GM23248 (cell line): ENCODE results near the gene GABBR2. TPM values are rescaled to one million over a fixed set of nuclear protein-coding genes. Genes with fewer than 3 reads are reported as not detected.

Source experiments
- DNase-seq: peaks from one replicate; pipeline ENCODE4 v3.0.0-alpha.2; 2015
- H2AFZ ChIP-seq: fragments of 200-600 bp; sonication (generic); 2 replicates; pipeline ENCODE4 v1.6.1; 2016; ENCODE audit warnings: antibody characterized with exemption
- H3F3A ChIP-seq: fragments of 200-600 bp; sonication (generic); 2 replicates; pipeline ENCODE4 v1.6.1; 2016; ENCODE audit warnings: mild to moderate bottlenecking, antibody characterized with exemption, mixed run types; ENCODE audit not compliant: insufficient read depth
- H3K27ac ChIP-seq: fragments of 200-600 bp; sonication (generic); 2 replicates; pipeline ENCODE4 v1.5.1; 2016; ENCODE audit warnings: mild to moderate bottlenecking
- H3K27me3 ChIP-seq: fragments of 200-600 bp; sonication (generic); replicated peaks from 2 replicates; pipeline ENCODE4 v1.6.1; 2016; ENCODE audit warnings: mild to moderate bottlenecking; ENCODE audit not compliant: insufficient read depth
- H3K36me3 ChIP-seq: fragments of 200-600 bp; sonication (generic); 2 replicates; pipeline ENCODE4 v1.6.1; 2016; ENCODE audit warnings: low read depth, mild to moderate bottlenecking
- H3K4me1 ChIP-seq: fragments of 200-600 bp; sonication (generic); 2 replicates; pipeline ENCODE4 v1.6.1; 2016; ENCODE audit warnings: mild to moderate bottlenecking; ENCODE audit not compliant: insufficient read depth
- H3K4me2 ChIP-seq: fragments of 200-600 bp; sonication (generic); one replicate; pipeline ENCODE4 v1.6.1; 2016; ENCODE audit warnings: mild to moderate bottlenecking; ENCODE audit not compliant: unreplicated experiment
- H3K4me3 ChIP-seq: fragments of 200-600 bp; sonication (generic); 2 replicates; pipeline ENCODE4 v1.5.1; 2016; ENCODE audit warnings: mild to moderate bottlenecking
- H3K79me2 ChIP-seq: fragments of 200-600 bp; sonication (generic); 2 replicates; pipeline ENCODE4 v1.6.1; 2016; ENCODE audit warnings: mild to moderate bottlenecking; ENCODE audit not compliant: insufficient read depth
- H3K9ac ChIP-seq: fragments of 200-600 bp; sonication (generic); 2 replicates; pipeline ENCODE4 v1.6.1; 2016; ENCODE audit warnings: mild to moderate bottlenecking
- H3K9me2 ChIP-seq: fragments of 200-600 bp; sonication (generic); 2 replicates; pipeline ENCODE4 v1.6.1; 2016; ENCODE audit warnings: mixed run types, mild to moderate bottlenecking, moderate library complexity; ENCODE audit not compliant: insufficient read depth
- H3K9me3 ChIP-seq: fragments of 200-600 bp; sonication (generic); one replicate; pipeline ENCODE4 v1.6.1; 2017; ENCODE audit warnings: low read depth
- H4K20me1 ChIP-seq: fragments of 200-600 bp; sonication (generic); 2 replicates; pipeline ENCODE4 v1.6.0; 2016; ENCODE audit not compliant: insufficient read depth
- EZH2 ChIP-seq: fragments of 200-600 bp; sonication (generic); IDR thresholded peaks from 2 replicates; pipeline ENCODE4 v1.6.1; 2018; ENCODE audit warnings: antibody characterized with exemption, mild to moderate bottlenecking; ENCODE audit not compliant: insufficient read depth, poor library complexity, severe bottlenecking
- EZH2phosphoT487 ChIP-seq: fragments of 200-600 bp; sonication (generic); IDR thresholded peaks from 2 replicates; pipeline ENCODE4 v1.6.1; 2018; ENCODE audit warnings: antibody characterized with exemption, moderate library complexity, mild to moderate bottlenecking, low read depth; ENCODE audit not compliant: insufficient read depth
- WGBS, 2 experiments: methylation state at CpG; one replicate each; pipeline ENCODE4 v1.1.6; 2015 to 2017; ENCODE audit warnings: low lambda C conversion rate in 2 of 2, low coverage in 1 of 2; ENCODE audit errors: missing lambda C conversion rate in 2 of 2; 5-methylcytosine and 5-hydroxymethylcytosine counted together
- in situ Hi-C: fragments of 300-500 bp; cut with MboI; formaldehyde crosslinking; loops from 2 replicates; pipeline ENCODE4 v1.15.0; 2020
- polyA plus RNA-seq: library from polyadenylated mRNA; unstranded; fragments of >200 nt; fragmentation: Nextera tagmentation; extraction: Ambion mirVana; gene quantifications from 2 replicates; pipeline ENCODE4 v1.2.1, GENCODE V29; 2016
- total RNA-seq: library from RNA; depleted of rRNA; stranded (reverse); fragments of >200 nt; shearing (Covaris generic); gene quantifications from 2 replicates; pipeline ENCODE4 v1.2.3, GENCODE V29; 2014

Gene GABBR2
- total and polyA plus RNA-seq, 2 experiments from 2014 or later: 7.5 to 13.4 TPM

- H3K4me3 ChIP-seq: no peak overlapping the region
- H3K9ac ChIP-seq: no peak overlapping the region
- H3K9me3 ChIP-seq: no peaks in the 10 kb centered on the region
- no peaks in the 10 kb centered on the region for H3F3A ChIP-seq
- in situ Hi-C loops: no loop called here
- no peak overlapping the region for H3K27ac ChIP-seq
- no peaks in the 10 kb centered on the region for H3K4me1 ChIP-seq
- 81 to 83% methylated on average over 2 of the region's 2 CpGs for WGBS, 2 experiments
- H3K79me2 ChIP-seq: no peaks in the 10 kb centered on the region
- H3K4me2 ChIP-seq: no peak overlapping the region
- no peak for TF ChIP-seq EZH2
- TF ChIP-seq EZH2phosphoT487: no peak
- DNase-seq: no peak
- H3K9me2 ChIP-seq: no peaks in the 10 kb centered on the region
- H3K27me3 ChIP-seq: no peaks in the 10 kb centered on the region
- no peak overlapping the region for H2AFZ ChIP-seq
- H4K20me1 ChIP-seq: no peaks in the 10 kb centered on the region
- H3K36me3 ChIP-seq: no peaks in the 10 kb centered on the region
Measured at GRCh38 chr9:98264516-98264915, 444.2 kb downstream of the GABBR2 start.

GRCh38 chr9:98263482-98264357 lies 445.0 kb downstream of the GABBR2 start:
- no peak overlapping the region for H3K4me2 ChIP-seq
- H3K27ac ChIP-seq: peak overlapping the region; percentile 20; the same call in 1 of the 2 replicates
- H3K4me3 ChIP-seq: no peak overlapping the region
- TF ChIP-seq EZH2phosphoT487: no peak
- H3K9ac ChIP-seq: no peak overlapping the region
- no peaks in the 10 kb centered on the region for H3K79me2 ChIP-seq
- no peaks in the 10 kb centered on the region for H3K36me3 ChIP-seq
- in situ Hi-C loops: no loop called here
- H2AFZ ChIP-seq: peak overlapping the region; percentile 46
- DNase-seq: peak; percentile 87
- H3K4me1 ChIP-seq: no peaks in the 10 kb centered on the region
- 19 to 20% methylated on average over 8 of the region's 8 CpGs for WGBS, 2 experiments
- H3F3A ChIP-seq: no peaks in the 10 kb centered on the region
- no peaks in the 10 kb centered on the region for H4K20me1 ChIP-seq
- H3K9me3 ChIP-seq: no peaks in the 10 kb centered on the region
- H3K27me3 ChIP-seq: no peaks in the 10 kb centered on the region
- H3K9me2 ChIP-seq: no peaks in the 10 kb centered on the region

DNA sequence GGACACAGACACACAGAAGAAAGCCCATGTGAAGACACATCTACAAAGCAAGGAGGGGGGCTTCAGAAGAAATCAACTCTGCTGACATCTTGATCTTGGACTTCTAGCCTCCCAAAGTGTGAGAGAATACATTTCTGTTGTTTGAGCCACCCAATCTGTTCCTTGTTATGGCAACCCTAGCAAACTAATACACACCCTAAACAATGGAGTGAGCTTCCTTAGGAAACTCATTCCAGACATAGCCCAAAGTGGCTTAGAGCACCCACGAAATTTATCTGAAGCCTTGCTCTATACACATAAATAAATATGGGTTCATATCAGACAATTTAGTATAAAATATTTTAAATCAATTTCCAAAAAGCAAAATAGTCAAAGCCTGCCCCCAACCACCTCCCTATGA lies 445.7 kb downstream of the GABBR2 start:
- Histone ChIP-seq H3K4me1 (no peaks in the 10 kb centered on the region), H3F3A (no peaks in the 10 kb centered on the region), H4K20me1 (no peaks in the 10 kb centered on the region), H3K36me3 (no peaks in the 10 kb centered on the region), H3K27ac (peak overlapping the region; percentile 20; the same call in 1 of the 2 replicates), H3K4me2 (no peak overlapping the region), H3K4me3 (no peak overlapping the region), H3K27me3 (no peaks in the 10 kb centered on the region), H2AFZ (peak overlapping the region; percentile 46), H3K9me3 (no peaks in the 10 kb centered on the region), H3K79me2 (no peaks in the 10 kb centered on the region), H3K9me2 (no peaks in the 10 kb centered on the region), H3K9ac (no peak overlapping the region)
- in situ Hi-C loops: no loop called here
- WGBS, 2 experiments: 79 to 83% methylated on average over 1 of the region's 1 CpG
- TF ChIP-seq EZH2phosphoT487: no peak
- TF ChIP-seq EZH2: no peak
- DNase-seq: peak; percentile 39

GRCh38 chr9:98262056-98262455 lies 446.7 kb downstream of the GABBR2 start:
- no peaks in the 10 kb centered on the region; the same call in 1 of the 2 replicates for H3K4me1 ChIP-seq
- H3K4me3 ChIP-seq: no peak overlapping the region
- H3K79me2 ChIP-seq: peaks cover 3% of the 10 kb centered on the region
- DNase-seq: no peak
- in situ Hi-C loops: no loop called here
- no peaks in the 10 kb centered on the region for H3F3A ChIP-seq
- no peak for TF ChIP-seq EZH2phosphoT487
- no peak for TF ChIP-seq EZH2
- H3K9ac ChIP-seq: no peak overlapping the region
- no peaks in the 10 kb centered on the region for H4K20me1 ChIP-seq
- no peak overlapping the region for H3K4me2 ChIP-seq
- WGBS, 2 experiments: 94 to 98% methylated on average over 3 of the region's 3 CpGs
- no peaks in the 10 kb centered on the region for H3K9me2 ChIP-seq
- no peaks in the 10 kb centered on the region for H3K27me3 ChIP-seq
- H3K27ac ChIP-seq: no peak overlapping the region
- peak overlapping the region; percentile 46; the same call in 1 of the 2 replicates for H2AFZ ChIP-seq
- H3K36me3 ChIP-seq: no peaks in the 10 kb centered on the region
- H3K9me3 ChIP-seq: no peaks in the 10 kb centered on the region
